Ishikawa (cell line): ENCODE measurements around the gene AWAT2.

Experiments used
- CEBPB ChIP-seq: IDR thresholded peaks from 2 replicates; pipeline ENCODE4 v1.6.1; 2012
- EP300 ChIP-seq: IDR thresholded peaks from 2 replicates; pipeline ENCODE4 v1.6.1; 2012; ENCODE audit warnings: borderline replicate concordance
- FOXM1 ChIP-seq: IDR thresholded peaks from 2 replicates; pipeline ENCODE4 v1.6.1; 2012; ENCODE audit warnings: low read depth, borderline replicate concordance
- MAX ChIP-seq: IDR thresholded peaks from 2 replicates; pipeline ENCODE4 v1.6.1; 2012
- NFIC ChIP-seq: IDR thresholded peaks from 2 replicates; pipeline ENCODE4 v1.6.1; 2012
- RAD21 ChIP-seq: IDR thresholded peaks from 2 replicates; pipeline ENCODE4 v1.6.1; 2012; ENCODE audit warnings: low read depth
- REST ChIP-seq: IDR thresholded peaks from 2 replicates; pipeline ENCODE4 v1.6.1; 2012; ENCODE audit warnings: low read depth, mild to moderate bottlenecking
- TAF1 ChIP-seq: IDR thresholded peaks from 2 replicates; pipeline ENCODE4 v1.6.1; 2012; ENCODE audit warnings: low read depth, mild to moderate bottlenecking
- TEAD4 ChIP-seq: IDR thresholded peaks from 2 replicates; pipeline ENCODE4 v1.6.1; 2012
- YY1 ChIP-seq: IDR thresholded peaks from 2 replicates; pipeline ENCODE4 v1.6.1; 2012; ENCODE audit warnings: low read depth
- ZBTB7A ChIP-seq: IDR thresholded peaks from 2 replicates; pipeline ENCODE4 v1.6.1; 2012; ENCODE audit warnings: low read depth

GRCh38 chrX:70039758-70040157 lies 10.0 kb downstream of the AWAT2 start:
- TF ChIP-seq CEBPB, result no peak
- TF ChIP-seq TAF1, result no peak
- TF ChIP-seq TEAD4, result no peak
- TF ChIP-seq YY1, result no peak
- no peak for TF ChIP-seq NFIC
- no peak for TF ChIP-seq RAD21
- TF ChIP-seq ZBTB7A, result no peak
- TF ChIP-seq EP300, result no peak
- no peak for TF ChIP-seq FOXM1
- TF ChIP-seq MAX, result no peak
- TF ChIP-seq REST, result no peak
